Astrocyte (in vitro differentiated cells and primary cell): ENCODE results near the gene XCR1.

Experiments used
- EZH2 ChIP-seq: IDR thresholded peaks from 2 replicates; pipeline ENCODE4 v1.6.1; 2012; ENCODE audit warnings: mild to moderate bottlenecking, low read length, inconsistent platforms; ENCODE audit not compliant: insufficient read depth
- TF ChIP-seq, protein P1 (sequence below): IDR thresholded peaks from 2 replicates; pipeline ENCODE4 v1.5.1; 2011; ENCODE audit warnings: low read depth, mild to moderate bottlenecking, inconsistent platforms, low read length, moderate library complexity; ENCODE audit not compliant: insufficient read depth

DNA sequence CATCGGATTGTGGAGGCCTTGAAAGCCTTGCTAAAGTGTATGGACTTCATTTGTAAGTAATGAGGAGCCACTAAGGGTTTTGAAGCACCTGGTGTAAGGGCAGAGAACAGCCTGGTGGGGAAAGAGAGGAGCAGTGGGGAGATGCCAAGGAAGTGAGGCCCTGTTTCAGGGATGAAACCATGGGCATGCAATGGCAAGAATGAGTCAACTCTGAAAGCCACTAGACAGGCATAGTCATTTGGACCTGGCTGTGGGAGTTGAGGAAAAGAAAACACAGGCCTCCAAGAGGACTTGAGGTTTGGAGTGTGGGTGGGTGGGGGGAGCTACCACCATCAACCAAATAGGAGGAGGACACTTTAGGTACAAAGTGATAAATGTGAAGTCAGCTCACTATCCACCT, 7.6 kb downstream of the XCR1 start:
- TF ChIP-seq, protein P1, sequence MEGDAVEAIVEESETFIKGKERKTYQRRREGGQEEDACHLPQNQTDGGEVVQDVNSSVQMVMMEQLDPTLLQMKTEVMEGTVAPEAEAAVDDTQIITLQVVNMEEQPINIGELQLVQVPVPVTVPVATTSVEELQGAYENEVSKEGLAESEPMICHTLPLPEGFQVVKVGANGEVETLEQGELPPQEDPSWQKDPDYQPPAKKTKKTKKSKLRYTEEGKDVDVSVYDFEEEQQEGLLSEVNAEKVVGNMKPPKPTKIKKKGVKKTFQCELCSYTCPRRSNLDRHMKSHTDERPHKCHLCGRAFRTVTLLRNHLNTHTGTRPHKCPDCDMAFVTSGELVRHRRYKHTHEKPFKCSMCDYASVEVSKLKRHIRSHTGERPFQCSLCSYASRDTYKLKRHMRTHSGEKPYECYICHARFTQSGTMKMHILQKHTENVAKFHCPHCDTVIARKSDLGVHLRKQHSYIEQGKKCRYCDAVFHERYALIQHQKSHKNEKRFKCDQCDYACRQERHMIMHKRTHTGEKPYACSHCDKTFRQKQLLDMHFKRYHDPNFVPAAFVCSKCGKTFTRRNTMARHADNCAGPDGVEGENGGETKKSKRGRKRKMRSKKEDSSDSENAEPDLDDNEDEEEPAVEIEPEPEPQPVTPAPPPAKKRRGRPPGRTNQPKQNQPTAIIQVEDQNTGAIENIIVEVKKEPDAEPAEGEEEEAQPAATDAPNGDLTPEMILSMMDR, result no peak
- no peak for TF ChIP-seq EZH2
